GM12891 (cell line): ENCODE data around the gene PLA2G2D.

Experiments
- POLR2AphosphoS5 ChIP-seq: IDR thresholded peaks from 2 replicates; pipeline ENCODE4 v1.6.1; 2011; ENCODE audit warnings: low read depth, low read length, control low read depth
- TAF1 ChIP-seq: IDR thresholded peaks from 2 replicates; pipeline ENCODE4 v1.6.1; 2011; ENCODE audit warnings: low read depth, low read length, control low read depth

DNA sequence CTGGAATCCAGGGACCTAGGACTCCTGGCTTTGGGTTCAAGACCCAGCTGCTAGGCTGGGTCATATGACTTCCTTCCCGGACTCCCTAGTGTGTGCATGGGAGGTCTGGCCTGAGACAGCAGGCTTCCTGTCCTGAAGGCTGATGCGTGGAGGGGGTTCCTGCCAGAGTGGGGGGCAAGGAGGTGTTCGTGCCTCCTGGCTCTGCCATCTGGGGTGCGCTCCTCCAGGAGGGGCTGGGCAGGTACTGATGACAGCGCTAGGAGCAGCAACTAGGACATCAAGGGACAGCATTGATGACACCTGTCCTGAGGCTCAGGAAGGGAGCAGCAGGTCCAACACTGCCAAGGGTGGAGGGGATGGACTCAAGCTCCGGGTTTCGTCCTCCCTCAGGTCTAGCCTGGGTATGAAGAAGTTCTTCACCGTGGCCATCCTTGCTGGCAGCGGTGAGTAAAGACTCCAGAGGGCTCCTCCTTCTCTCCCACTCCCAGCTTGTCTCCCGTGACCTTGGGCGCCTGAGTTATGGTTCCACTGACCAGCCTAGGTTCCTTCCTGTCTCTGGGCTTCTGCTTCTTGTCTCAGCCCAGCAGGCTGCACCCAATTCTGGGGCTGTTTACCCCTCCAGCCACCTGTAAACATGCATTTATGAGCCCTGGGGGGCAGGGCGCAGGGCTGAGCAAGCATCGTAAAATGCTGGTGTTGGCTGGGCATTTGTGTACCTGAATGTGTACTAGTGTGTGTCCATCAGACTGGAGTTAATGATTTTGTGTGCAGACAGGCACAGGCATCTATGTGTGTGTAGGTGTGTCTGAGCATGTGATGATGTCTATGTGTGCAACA lies 20.7 kb upstream of the PLA2G2D start:
- TF ChIP-seq POLR2AphosphoS5 (no peak), TAF1 (no peak)
